Liver (tissue), 9 donors: ENCODE results near the gene TMEM233. TPM values are rescaled to one million over a fixed set of nuclear protein-coding genes. Genes with fewer than 3 reads are reported as not detected.

ENCODE experiments used
- DNase-seq: peaks from one replicate; pipeline ENCODE4 v3.0.0-alpha.2; 2017; ENCODE audit warnings: low spot score
- H3K27ac ChIP-seq, 2 donors: one replicate each; pipeline ENCODE4 v1.7.0; 2013; ENCODE audit warnings: inconsistent platforms in 2 of 2, low read length in 2 of 2, control low read depth in 1 of 2, low read depth in 1 of 2, mild to moderate bottlenecking in 1 of 2
- H3K27me3 ChIP-seq, 4 donors: one replicate each; pipeline versions ENCODE4 v1.6.1 to v1.7.0; 2013; ENCODE audit warnings: low read length in 3 of 4, inconsistent platforms in 1 of 4, mild to moderate bottlenecking in 1 of 4, moderate library complexity in 1 of 4; ENCODE audit not compliant: control insufficient read depth in 4 of 4, insufficient read depth in 4 of 4
- H3K36me3 ChIP-seq, 4 donors: one replicate each; pipeline versions ENCODE4 v1.6.1 to v1.7.0; 2013; ENCODE audit warnings: low read length in 3 of 4, mild to moderate bottlenecking in 3 of 4, low read depth in 1 of 4, moderate library complexity in 1 of 4; ENCODE audit not compliant: control insufficient read depth in 4 of 4, insufficient read depth in 3 of 4
- H3K4me1 ChIP-seq, 4 donors: one replicate each; pipeline versions ENCODE4 v1.6.1 to v1.7.0; 2013; ENCODE audit warnings: low read length in 3 of 4, mild to moderate bottlenecking in 3 of 4, moderate library complexity in 1 of 4; ENCODE audit not compliant: control insufficient read depth in 4 of 4, insufficient read depth in 4 of 4
- H3K4me3 ChIP-seq, 3 donors: one replicate each; pipeline versions ENCODE4 v1.6.1 to v1.7.0; 2013; ENCODE audit warnings: low read length in 3 of 3, control low read depth in 1 of 3, low read depth in 1 of 3, mild to moderate bottlenecking in 1 of 3
- H3K9ac ChIP-seq, 2 donors: one replicate each; pipeline ENCODE4 v1.7.0; 2013; ENCODE audit warnings: low read length in 2 of 2, mild to moderate bottlenecking in 2 of 2, moderate library complexity in 2 of 2, control low read depth in 1 of 2, low read depth in 1 of 2
- H3K9me3 ChIP-seq, 4 donors: one replicate each; pipeline versions ENCODE4 v1.6.1 to v1.7.0; 2013; ENCODE audit warnings: low read length in 3 of 4; ENCODE audit not compliant: control insufficient read depth in 4 of 4
- EGR1 ChIP-seq, 2 donors: IDR thresholded peaks; 2 replicates each; pipeline ENCODE4 v1.6.1; 2016 to 2018; ENCODE audit warnings: antibody characterized with exemption in 2 of 2, low read depth in 2 of 2
- FOXA1 ChIP-seq: IDR thresholded peaks from 2 replicates; pipeline ENCODE4 v1.6.1; 2016; ENCODE audit warnings: antibody characterized with exemption
- FOXA2 ChIP-seq: IDR thresholded peaks from 2 replicates; pipeline ENCODE4 v1.6.1; 2016; ENCODE audit warnings: antibody characterized with exemption
- GABPA ChIP-seq, 2 donors: IDR thresholded peaks in 1 of 2; conservative IDR thresholded peaks in 1 of 2; 2 replicates each; pipeline ENCODE4 v1.6.1; 2016; ENCODE audit warnings: antibody characterized with exemption in 2 of 2, mild to moderate bottlenecking in 1 of 2, moderate library complexity in 1 of 2
- HNF4A ChIP-seq, 2 donors: conservative IDR thresholded peaks; 2 replicates each; pipeline ENCODE4 v1.6.1; 2016; ENCODE audit warnings: antibody characterized with exemption in 2 of 2, mild to moderate bottlenecking in 2 of 2
- HNF4G ChIP-seq: IDR thresholded peaks from 2 replicates; pipeline ENCODE4 v1.6.1; 2016; ENCODE audit warnings: antibody characterized with exemption
- JUND ChIP-seq, 2 donors: IDR thresholded peaks; 2 replicates each; pipeline ENCODE4 v1.6.1; 2016; ENCODE audit warnings: antibody characterized with exemption in 2 of 2
- NR2F2 ChIP-seq: IDR thresholded peaks from 2 replicates; pipeline ENCODE4 v1.6.1; 2016; ENCODE audit warnings: antibody characterized with exemption
- RAD21 ChIP-seq, 2 donors: IDR thresholded peaks; 2 replicates each; pipeline ENCODE4 v1.6.1; 2016; ENCODE audit warnings: antibody characterized with exemption in 2 of 2, mild to moderate bottlenecking in 2 of 2
- RXRA ChIP-seq, 2 donors: IDR thresholded peaks; 2 replicates each; pipeline ENCODE4 v1.6.1; 2017 to 2018; ENCODE audit warnings: antibody characterized with exemption in 2 of 2, mild to moderate bottlenecking in 1 of 2
- SP1 ChIP-seq: IDR thresholded peaks from 2 replicates; pipeline ENCODE4 v1.6.1; 2018; ENCODE audit warnings: antibody characterized with exemption, mild to moderate bottlenecking
- YY1 ChIP-seq: IDR thresholded peaks from 2 replicates; pipeline ENCODE4 v1.6.1; 2016; ENCODE audit warnings: antibody characterized with exemption, mild to moderate bottlenecking
- WGBS: extraction: QIAGEN DNeasy Blood & Tissue Kit; methylation state at CpG from one replicate; pipeline ENCODE4 v1.1.7; 2013; 5-methylcytosine and 5-hydroxymethylcytosine counted together
- polyA plus RNA-seq, 2 donors: library from polyadenylated mRNA; stranded (reverse) in 1 of 2; unstranded in 1 of 2; fragments of 200-250 nt in 1 of 2; fragments of >200 nt in 1 of 2; fragmentation: Nextera tagmentation in 1 of 2; extraction: Ambion mirVana in 1 of 2; gene quantifications; one replicate each; pipeline versions ENCODE4 v1.2.1 to v1.2.3, GENCODE V29; 2013 to 2015
- total RNA-seq, 2 donors: library from RNA; depleted of rRNA; stranded (reverse); fragments of >200 nt; gene quantifications; one replicate each; pipeline ENCODE4 v1.2.3, GENCODE V29; 2014
- TF ChIP-seq, protein P1 (sequence below): fragments of 150-350 bp; IDR thresholded peaks from 2 replicates; pipeline ENCODE4 v1.5.1; 2017; ENCODE audit warnings: improper control_type of control experiment, low read depth, low read length; ENCODE audit not compliant: missing input control
- TF ChIP-seq, protein P2 (sequence below): IDR thresholded peaks from 2 replicates; pipeline ENCODE4 v1.6.1; 2016; ENCODE audit warnings: antibody characterized with exemption, mild to moderate bottlenecking
- TF ChIP-seq, protein P3 (sequence below): IDR thresholded peaks from 2 replicates; pipeline ENCODE4 v1.6.1; 2016; ENCODE audit warnings: antibody characterized with exemption
- TF ChIP-seq, protein P4 (sequence below): IDR thresholded peaks from 2 replicates; pipeline ENCODE4 v1.6.1; 2016; ENCODE audit warnings: antibody characterized with exemption
- donor health status: healthy.
- donor health status: healthy.
- donor health status: healthy.
- donor health status: healthy.
- donor health status: healthy.

Gene TMEM233
- total and polyA plus RNA-seq, 4 donors: 0.05 to 0.17 (median 0.09) TPM

DNA sequence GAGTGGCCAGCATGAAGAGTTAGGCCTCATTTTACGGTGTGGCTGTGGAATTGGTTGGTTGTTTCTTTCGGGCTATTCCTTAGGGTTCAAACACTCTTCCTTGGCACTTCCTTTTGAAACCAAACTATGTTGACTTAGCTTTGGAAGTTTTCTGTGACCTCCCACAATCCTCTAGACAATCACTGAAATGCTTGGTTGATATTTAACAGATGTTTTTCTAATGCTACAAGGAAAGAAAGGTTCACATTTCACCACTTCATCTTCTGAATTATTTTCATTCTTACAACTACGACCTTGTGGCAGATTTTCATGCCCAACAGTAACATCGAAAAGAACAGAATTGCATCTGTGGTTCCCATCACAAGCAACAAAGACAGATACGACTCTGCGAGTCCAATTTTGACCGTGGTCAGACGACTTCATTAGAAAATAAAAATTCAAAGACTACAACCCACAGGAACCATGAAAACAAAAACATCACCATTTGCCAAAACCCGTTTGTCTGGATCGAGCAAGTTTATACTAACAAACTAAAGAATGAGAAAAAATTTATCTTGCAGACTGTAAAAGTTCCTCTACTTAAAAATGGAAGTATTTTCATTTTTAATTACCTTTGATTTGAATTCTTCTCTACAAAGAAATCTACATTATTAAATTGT lies 91.3 kb downstream of the TMEM233 start:
- Histone ChIP-seq H3K9ac (peak overlapping the region in 1 of 2 donors; percentile 95), H3K4me3 (peak overlapping the region; percentile 50 to 66 (median 52)), H3K9me3 (no peaks in the 10 kb centered on the region), H3K27me3 (no peaks in the 10 kb centered on the region), H3K4me1 (peaks cover 21 to 51% (median 31%) of the 10 kb centered on the region in 4 donors), H3K27ac (peak overlapping the region; percentile 86 to 88), H3K36me3 (peaks cover 0 to 14% (median 6%) of the 10 kb centered on the region in 4 donors)
- WGBS: 32% methylated on average over 10 of the region's 10 CpGs
- DNase-seq: no peak
- TF ChIP-seq, protein P1, sequence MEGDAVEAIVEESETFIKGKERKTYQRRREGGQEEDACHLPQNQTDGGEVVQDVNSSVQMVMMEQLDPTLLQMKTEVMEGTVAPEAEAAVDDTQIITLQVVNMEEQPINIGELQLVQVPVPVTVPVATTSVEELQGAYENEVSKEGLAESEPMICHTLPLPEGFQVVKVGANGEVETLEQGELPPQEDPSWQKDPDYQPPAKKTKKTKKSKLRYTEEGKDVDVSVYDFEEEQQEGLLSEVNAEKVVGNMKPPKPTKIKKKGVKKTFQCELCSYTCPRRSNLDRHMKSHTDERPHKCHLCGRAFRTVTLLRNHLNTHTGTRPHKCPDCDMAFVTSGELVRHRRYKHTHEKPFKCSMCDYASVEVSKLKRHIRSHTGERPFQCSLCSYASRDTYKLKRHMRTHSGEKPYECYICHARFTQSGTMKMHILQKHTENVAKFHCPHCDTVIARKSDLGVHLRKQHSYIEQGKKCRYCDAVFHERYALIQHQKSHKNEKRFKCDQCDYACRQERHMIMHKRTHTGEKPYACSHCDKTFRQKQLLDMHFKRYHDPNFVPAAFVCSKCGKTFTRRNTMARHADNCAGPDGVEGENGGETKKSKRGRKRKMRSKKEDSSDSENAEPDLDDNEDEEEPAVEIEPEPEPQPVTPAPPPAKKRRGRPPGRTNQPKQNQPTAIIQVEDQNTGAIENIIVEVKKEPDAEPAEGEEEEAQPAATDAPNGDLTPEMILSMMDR: no peak
- TF ChIP-seq, protein P2, sequence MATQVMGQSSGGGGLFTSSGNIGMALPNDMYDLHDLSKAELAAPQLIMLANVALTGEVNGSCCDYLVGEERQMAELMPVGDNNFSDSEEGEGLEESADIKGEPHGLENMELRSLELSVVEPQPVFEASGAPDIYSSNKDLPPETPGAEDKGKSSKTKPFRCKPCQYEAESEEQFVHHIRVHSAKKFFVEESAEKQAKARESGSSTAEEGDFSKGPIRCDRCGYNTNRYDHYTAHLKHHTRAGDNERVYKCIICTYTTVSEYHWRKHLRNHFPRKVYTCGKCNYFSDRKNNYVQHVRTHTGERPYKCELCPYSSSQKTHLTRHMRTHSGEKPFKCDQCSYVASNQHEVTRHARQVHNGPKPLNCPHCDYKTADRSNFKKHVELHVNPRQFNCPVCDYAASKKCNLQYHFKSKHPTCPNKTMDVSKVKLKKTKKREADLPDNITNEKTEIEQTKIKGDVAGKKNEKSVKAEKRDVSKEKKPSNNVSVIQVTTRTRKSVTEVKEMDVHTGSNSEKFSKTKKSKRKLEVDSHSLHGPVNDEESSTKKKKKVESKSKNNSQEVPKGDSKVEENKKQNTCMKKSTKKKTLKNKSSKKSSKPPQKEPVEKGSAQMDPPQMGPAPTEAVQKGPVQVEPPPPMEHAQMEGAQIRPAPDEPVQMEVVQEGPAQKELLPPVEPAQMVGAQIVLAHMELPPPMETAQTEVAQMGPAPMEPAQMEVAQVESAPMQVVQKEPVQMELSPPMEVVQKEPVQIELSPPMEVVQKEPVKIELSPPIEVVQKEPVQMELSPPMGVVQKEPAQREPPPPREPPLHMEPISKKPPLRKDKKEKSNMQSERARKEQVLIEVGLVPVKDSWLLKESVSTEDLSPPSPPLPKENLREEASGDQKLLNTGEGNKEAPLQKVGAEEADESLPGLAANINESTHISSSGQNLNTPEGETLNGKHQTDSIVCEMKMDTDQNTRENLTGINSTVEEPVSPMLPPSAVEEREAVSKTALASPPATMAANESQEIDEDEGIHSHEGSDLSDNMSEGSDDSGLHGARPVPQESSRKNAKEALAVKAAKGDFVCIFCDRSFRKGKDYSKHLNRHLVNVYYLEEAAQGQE: no peak
- TF ChIP-seq RAD21 (IDR thresholded peaks at IDR 0.05) (no peak), GABPA (IDR thresholded peaks at IDR 0.05 in 1 of 2, conservative IDR thresholded peaks at IDR 0.05 in 1 of 2) (no peak), RXRA (IDR thresholded peaks at IDR 0.05) (peak in 1 of 2 donors; percentile 51), YY1 (no peak), JUND (IDR thresholded peaks at IDR 0.05) (no peak), NR2F2 (no peak), SP1 (no peak), FOXA2 (peak; percentile 21), FOXA1 (no peak), HNF4G (no peak), HNF4A (conservative IDR thresholded peaks at IDR 0.05) (peak; percentile 31 to 36)
- TF ChIP-seq, protein P3, sequence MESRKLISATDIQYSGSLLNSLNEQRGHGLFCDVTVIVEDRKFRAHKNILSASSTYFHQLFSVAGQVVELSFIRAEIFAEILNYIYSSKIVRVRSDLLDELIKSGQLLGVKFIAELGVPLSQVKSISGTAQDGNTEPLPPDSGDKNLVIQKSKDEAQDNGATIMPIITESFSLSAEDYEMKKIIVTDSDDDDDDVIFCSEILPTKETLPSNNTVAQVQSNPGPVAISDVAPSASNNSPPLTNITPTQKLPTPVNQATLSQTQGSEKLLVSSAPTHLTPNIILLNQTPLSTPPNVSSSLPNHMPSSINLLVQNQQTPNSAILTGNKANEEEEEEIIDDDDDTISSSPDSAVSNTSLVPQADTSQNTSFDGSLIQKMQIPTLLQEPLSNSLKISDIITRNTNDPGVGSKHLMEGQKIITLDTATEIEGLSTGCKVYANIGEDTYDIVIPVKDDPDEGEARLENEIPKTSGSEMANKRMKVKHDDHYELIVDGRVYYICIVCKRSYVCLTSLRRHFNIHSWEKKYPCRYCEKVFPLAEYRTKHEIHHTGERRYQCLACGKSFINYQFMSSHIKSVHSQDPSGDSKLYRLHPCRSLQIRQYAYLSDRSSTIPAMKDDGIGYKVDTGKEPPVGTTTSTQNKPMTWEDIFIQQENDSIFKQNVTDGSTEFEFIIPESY: no peak
- TF ChIP-seq, protein P4, sequence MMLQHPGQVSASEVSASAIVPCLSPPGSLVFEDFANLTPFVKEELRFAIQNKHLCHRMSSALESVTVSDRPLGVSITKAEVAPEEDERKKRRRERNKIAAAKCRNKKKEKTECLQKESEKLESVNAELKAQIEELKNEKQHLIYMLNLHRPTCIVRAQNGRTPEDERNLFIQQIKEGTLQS: no peak

DNA sequence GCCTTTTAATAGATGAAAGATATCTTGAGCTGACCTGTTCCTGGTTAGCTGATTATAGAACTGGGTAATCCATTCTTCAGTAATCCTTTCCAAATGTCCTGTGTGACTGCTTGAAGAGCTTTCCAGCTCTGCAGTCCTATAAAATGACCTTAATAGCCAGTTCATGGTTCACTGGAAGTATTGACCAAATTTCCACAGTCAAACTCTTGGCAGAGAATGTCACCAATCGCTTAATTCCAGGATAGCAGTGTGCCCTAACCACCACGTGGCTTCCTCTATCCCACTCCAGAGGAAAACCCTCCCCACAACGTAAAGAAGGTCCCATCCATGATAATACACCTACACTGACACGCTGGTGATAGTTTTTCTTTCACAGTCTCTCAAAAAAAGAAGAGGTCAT lies 91.8 kb downstream of the TMEM233 start:
- no peak for DNase-seq
- H3K4me1 ChIP-seq: peaks cover 20 to 51% (median 29%) of the 10 kb centered on the region in 4 donors
- H3K9ac ChIP-seq: peak overlapping the region in 1 of 2 donors; percentile 95
- H3K4me3 ChIP-seq: peak overlapping the region in 2 of 3 donors; percentile 52 to 66
- 21% methylated on average over 4 of the region's 4 CpGs for WGBS
- peak overlapping the region; percentile 86 to 88 for H3K27ac ChIP-seq
- H3K9me3 ChIP-seq: no peaks in the 10 kb centered on the region
- H3K36me3 ChIP-seq: peaks cover 0 to 8% (median 2%) of the 10 kb centered on the region in 4 donors
- H3K27me3 ChIP-seq: no peaks in the 10 kb centered on the region
- TF ChIP-seq HNF4A (conservative IDR thresholded peaks at IDR 0.05) (peak; percentile 77 to 87), RXRA (IDR thresholded peaks at IDR 0.05) (peak; percentile 87 to 95), GABPA (IDR thresholded peaks at IDR 0.05 in 1 of 2, conservative IDR thresholded peaks at IDR 0.05 in 1 of 2) (peak; percentile 26 to 63), EGR1 (IDR thresholded peaks at IDR 0.05; ENCODE audit: low read depth in 2 of 2) (peak in 1 of 2 donors; percentile 67), JUND (IDR thresholded peaks at IDR 0.05) (peak; percentile 53 to 77), FOXA2 (peak; percentile 44), YY1 (peak; percentile 62), RAD21 (IDR thresholded peaks at IDR 0.05) (peak; percentile 18 to 33)
- TF ChIP-seq, protein P3: peak; percentile 56
- TF ChIP-seq, protein P2: peak; percentile 61
- TF ChIP-seq, protein P4: no peak
